Measurements from ENCODE around the gene SUSD5. TPM values are rescaled to one million over a fixed set of nuclear protein-coding genes. Genes with fewer than 3 reads are reported as not detected.

Gene SUSD5
- total RNA-seq, 2 experiments from 2014 or later, result not detected

DNA sequence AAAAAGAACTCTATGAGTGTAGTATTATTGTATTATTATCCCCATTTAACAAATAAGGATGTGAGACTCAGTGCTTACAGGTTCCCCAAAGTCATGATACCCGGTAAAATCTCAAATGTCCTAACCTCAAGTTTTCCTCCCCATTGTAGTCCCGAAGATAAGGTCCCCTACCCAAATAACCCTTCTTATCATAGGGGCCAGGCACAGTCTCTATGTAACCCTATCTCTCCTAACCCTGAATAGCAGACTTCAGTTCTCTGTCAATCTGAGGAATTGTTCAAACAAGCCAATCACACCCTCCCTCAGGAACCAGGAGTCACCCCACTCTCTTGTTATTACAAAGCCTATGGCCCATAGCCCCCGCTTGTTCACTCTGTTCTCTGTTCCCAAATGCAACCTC, 10.5 kb upstream of the SUSD5 start:
- Mint-ChIP-seq H3K4me1 (ENCODE audit: low read depth) (no peaks in the 10 kb centered on the region), H3K36me3 (ENCODE audit: low read depth) (no peaks in the 10 kb centered on the region), H3K9me3 (ENCODE audit: insufficient read depth) (no peaks in the 10 kb centered on the region), H3K27ac (no peak overlapping the region), H3K4me3 (no peak overlapping the region), H3K27me3 (ENCODE audit: low read depth) (peaks cover 15% of the 10 kb centered on the region)
- ChIA-PET POLR2A (no interaction called here), CTCF (no interaction called here)
- ATAC-seq (no peak), DNase-seq (no peak)

DNA sequence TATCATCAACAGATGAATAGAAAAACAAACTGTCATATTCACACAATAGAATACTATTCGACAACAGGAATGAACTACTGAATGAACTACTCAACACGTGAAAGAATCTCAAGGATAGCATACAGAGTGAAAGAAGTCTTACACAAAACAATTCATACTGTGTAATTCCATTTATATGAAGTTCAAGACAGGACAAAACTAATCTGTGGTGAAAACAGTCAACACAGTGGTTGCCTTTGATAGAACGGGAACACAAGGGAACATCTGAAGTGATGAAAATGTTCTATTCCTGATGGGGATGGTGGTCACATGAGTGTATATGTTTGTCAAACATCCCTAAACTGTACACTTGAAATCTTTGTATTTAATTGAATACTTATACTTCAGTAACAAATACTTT, 2.6 kb upstream of the SUSD5 start:
- H3K27me3 Mint-ChIP-seq (ENCODE audit: low read depth), result peaks cover 48% of the 10 kb centered on the region
- CTCF ChIA-PET, result no interaction called here
- DNase-seq (no peak), ATAC-seq (no peak)
- POLR2A ChIA-PET, result no interaction called here
- H3K4me1 Mint-ChIP-seq (ENCODE audit: low read depth), result peaks cover 4% of the 10 kb centered on the region
- H3K9me3 Mint-ChIP-seq (ENCODE audit: insufficient read depth), result no peaks in the 10 kb centered on the region
- H3K27ac Mint-ChIP-seq, result no peak overlapping the region
- H3K36me3 Mint-ChIP-seq (ENCODE audit: low read depth), result no peaks in the 10 kb centered on the region
- no peak overlapping the region for H3K4me3 Mint-ChIP-seq

DNA sequence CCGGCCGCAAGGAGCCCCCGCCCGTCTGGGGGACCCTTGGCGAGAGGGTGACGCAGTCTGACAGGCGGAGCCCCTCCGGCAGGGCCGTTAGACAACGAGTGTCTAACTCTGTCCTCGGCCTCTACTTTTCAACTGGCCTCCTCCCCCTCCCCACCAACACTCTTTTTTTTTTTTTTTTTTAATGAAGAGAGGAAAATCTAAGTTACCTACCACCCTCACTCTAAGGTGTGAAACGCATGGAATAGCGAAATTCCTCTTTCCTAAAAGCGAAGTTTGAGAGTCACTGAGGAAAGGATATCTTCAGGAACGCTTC, 521 bp upstream of the SUSD5 start:
- no peaks in the 10 kb centered on the region for H3K9me3 Mint-ChIP-seq (ENCODE audit: insufficient read depth)
- H3K27ac Mint-ChIP-seq, result no peak overlapping the region
- H3K36me3 Mint-ChIP-seq (ENCODE audit: low read depth), result no peaks in the 10 kb centered on the region
- DNase-seq (no peak), ATAC-seq (no peak)
- POLR2A ChIA-PET, result no interaction called here
- CTCF ChIA-PET, result no interaction called here
- H3K4me1 Mint-ChIP-seq (ENCODE audit: low read depth), result peaks cover 4% of the 10 kb centered on the region
- peaks cover 63% of the 10 kb centered on the region for H3K27me3 Mint-ChIP-seq (ENCODE audit: low read depth)
- no peak overlapping the region for H3K4me3 Mint-ChIP-seq

DNA sequence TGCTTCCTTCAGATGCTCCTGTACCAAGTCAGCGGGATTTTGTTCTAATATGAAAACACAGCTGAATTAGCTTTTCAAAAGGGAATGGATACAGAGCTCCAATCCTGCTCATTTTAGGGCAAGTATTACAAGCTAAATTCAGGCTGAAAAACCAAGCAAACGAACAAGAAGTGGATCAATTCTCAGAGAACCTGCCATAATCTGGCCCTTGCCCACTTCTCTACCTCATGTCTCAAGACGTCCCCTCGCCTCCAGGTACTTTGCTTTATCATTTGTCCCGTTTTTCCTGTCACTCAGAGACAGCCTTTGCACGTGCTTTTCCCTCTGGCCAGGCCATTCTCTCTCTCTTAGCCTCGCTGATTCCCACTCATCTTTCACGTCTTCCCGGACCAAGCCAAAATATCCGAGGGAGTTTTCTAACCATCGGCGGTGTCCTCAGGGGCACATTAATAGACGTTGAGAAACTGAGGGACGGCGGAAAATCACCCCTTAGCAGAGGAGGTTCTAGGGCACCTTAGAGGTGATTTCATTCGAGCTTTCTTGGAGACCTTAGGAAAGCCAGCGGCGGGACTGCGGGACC, 654 bp downstream of the SUSD5 start:
- POLR2A ChIA-PET, result no interaction called here
- H3K27me3 Mint-ChIP-seq (ENCODE audit: low read depth), result peaks cover 57% of the 10 kb centered on the region
- CTCF ChIA-PET, result interaction anchor here (1.0 kb wide), 1 partner anchor 86 kb away, joined by 3 read pairs; no protein-coding TSS in a partner anchor
- H3K4me1 Mint-ChIP-seq (ENCODE audit: low read depth), result peaks cover 4% of the 10 kb centered on the region
- no peak overlapping the region for H3K4me3 Mint-ChIP-seq
- DNase-seq, result no peak
- H3K27ac Mint-ChIP-seq, result no peak overlapping the region
- ATAC-seq, result no peak
- H3K9me3 Mint-ChIP-seq (ENCODE audit: insufficient read depth), result no peaks in the 10 kb centered on the region
- H3K36me3 Mint-ChIP-seq (ENCODE audit: low read depth), result no peaks in the 10 kb centered on the region

DNA sequence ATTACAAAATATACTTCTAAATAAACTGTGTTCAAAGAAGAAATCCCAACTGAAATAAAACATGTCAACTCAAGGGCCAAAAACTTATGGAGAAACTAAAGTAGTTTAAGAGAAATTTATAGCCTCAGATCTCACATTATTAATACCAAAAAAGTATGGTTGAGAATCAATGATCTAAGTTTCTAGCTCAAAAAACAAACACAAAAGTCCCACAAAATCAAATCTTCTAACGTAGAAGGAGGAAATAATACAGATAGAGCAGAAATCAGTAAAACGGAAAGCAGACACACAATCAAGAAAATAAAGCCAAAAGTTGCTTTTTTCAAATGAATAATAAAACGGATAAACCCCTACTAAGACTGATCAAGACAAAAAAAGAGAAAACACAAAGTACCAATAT, 2.9 kb downstream of the SUSD5 start:
- Mint-ChIP-seq H3K4me1 (ENCODE audit: low read depth) (peaks cover 4% of the 10 kb centered on the region), H3K4me3 (no peak overlapping the region), H3K27ac (no peak overlapping the region), H3K27me3 (ENCODE audit: low read depth) (peaks cover 55% of the 10 kb centered on the region), H3K36me3 (ENCODE audit: low read depth) (no peaks in the 10 kb centered on the region), H3K9me3 (ENCODE audit: insufficient read depth) (no peaks in the 10 kb centered on the region)
- POLR2A ChIA-PET, result no interaction called here
- DNase-seq, result no peak
- no peak for ATAC-seq
- CTCF ChIA-PET, result interaction anchor here (1.2 kb wide), 1 partner anchor 10 kb away, joined by 3 read pairs; no protein-coding TSS in a partner anchor

DNA sequence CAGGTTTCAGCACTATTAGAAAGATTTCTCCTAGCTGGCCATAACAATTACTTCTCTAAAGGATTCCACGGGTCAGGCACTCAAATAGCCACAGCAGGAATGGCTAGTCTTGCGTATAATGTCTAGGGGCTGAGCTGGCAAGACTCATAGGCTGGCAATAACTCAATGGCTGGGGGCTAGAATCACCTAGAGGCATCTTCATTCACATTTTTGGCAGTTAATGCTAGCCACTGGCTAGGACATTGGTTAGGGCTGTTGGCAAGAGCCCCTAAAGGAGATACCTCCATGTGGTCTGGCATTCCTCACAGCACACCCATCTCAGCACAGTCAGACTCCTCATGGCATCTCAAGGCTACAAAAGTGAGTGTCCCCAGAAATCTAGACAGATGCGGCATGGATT, 6.2 kb downstream of the SUSD5 start:
- Mint-ChIP-seq H3K9me3 (ENCODE audit: insufficient read depth) (no peaks in the 10 kb centered on the region), H3K4me1 (ENCODE audit: low read depth) (no peaks in the 10 kb centered on the region), H3K27ac (no peak overlapping the region), H3K27me3 (ENCODE audit: low read depth) (peaks cover 49% of the 10 kb centered on the region), H3K36me3 (ENCODE audit: low read depth) (no peaks in the 10 kb centered on the region), H3K4me3 (no peak overlapping the region)
- DNase-seq, result no peak
- POLR2A ChIA-PET, result no interaction called here
- ATAC-seq, result no peak
- CTCF ChIA-PET, result no interaction called here

DNA sequence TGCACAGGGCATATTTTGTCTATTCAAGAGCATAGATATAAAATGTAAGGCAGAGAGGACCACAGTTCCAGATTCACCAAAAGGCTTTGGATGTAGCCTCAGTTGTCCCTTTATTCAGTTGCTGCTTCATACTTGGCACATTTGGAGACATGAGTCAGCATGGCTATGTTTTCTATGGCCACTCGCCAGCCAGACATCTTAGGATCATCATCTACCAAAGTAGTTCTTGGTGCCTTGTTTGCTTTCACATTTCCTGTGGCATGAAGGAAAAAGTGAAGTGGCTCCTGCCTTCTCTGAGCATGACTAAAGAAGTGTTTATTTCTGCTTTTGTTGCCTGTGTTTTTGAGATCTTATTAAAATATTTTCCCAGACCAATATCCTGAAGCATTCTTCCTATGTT, 7.2 kb downstream of the SUSD5 start:
- ATAC-seq, result no peak
- CTCF ChIA-PET, result no interaction called here

DNA sequence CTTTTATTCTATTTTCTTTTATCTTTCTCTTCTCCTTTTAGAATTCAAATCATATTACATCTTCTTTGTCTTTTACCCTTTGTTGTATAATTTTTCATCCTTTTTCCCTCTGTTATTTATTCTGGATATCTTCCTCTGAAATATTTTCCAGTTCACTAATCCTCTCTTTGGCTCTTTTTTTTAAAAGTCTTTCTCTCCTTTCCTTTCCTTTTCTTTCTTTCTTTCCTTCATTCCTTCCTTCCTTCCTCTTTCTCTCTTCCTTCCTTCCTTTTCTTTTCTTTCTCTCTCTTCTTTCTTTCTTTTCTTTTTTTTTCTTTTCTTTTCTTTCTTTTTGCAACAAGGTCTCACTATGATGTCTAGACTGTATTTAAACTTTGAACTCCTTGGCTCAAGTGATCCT, 9.3 kb downstream of the SUSD5 start:
- Mint-ChIP-seq H3K9me3 (ENCODE audit: insufficient read depth) (no peaks in the 10 kb centered on the region), H3K27me3 (ENCODE audit: low read depth) (peaks cover 23% of the 10 kb centered on the region)
- CTCF ChIA-PET, result no interaction called here

More for the DNA sequence above, 7.2 kb downstream of the SUSD5 start:
- POLR2A ChIA-PET, result no interaction called here
- Mint-ChIP-seq H3K4me3 (no peak overlapping the region), H3K4me1 (ENCODE audit: low read depth) (no peaks in the 10 kb centered on the region), H3K36me3 (ENCODE audit: low read depth) (no peaks in the 10 kb centered on the region), H3K9me3 (ENCODE audit: insufficient read depth) (no peaks in the 10 kb centered on the region), H3K27me3 (ENCODE audit: low read depth) (peaks cover 42% of the 10 kb centered on the region), H3K27ac (no peak overlapping the region)
- DNase-seq, result no peak

DNA sequence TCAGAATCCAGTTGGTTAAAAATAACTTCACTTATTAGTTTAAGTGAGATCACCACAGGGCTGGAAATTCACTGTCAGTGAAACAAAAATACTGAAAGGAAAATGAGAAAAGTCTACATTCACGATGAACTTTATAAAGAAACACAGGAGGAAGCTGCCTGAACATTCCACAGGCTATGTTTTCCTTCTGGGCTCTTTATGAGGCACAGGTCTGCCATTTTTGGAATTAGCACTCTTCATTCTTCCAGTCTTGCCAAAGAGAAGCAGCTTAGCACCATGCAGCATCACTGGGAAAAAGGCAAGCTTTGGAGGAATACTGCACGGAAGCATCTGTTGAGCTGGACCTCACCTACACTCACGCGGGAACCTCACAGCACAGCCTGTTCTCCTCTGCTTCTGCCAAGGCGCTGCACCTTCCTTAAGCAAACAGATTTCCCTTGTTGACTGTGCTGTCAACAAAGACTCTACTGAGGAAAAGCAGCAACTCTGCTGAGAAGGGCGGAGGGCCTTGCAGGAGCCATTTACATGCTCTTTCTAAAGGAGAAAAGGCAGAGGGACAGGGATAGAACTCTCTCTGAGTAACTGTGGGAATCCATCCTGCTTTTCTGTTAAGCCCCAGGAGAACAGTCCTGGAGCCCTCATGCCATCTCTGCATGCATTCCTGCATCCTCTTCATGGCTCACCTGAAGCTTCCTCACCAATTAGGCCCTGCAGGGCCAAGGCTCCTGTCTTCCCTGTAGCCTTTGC, 15.7 kb downstream of the SUSD5 start:
- POLR2A ChIA-PET, result no interaction called here
- no peak for ATAC-seq

More for the DNA sequence above, 9.3 kb downstream of the SUSD5 start:
- no peak overlapping the region for H3K27ac Mint-ChIP-seq
- H3K4me1 Mint-ChIP-seq (ENCODE audit: low read depth), result no peaks in the 10 kb centered on the region
- ATAC-seq (no peak), DNase-seq (no peak)
- POLR2A ChIA-PET, result no interaction called here
- no peak overlapping the region for H3K4me3 Mint-ChIP-seq
- H3K36me3 Mint-ChIP-seq (ENCODE audit: low read depth), result no peaks in the 10 kb centered on the region

DNA sequence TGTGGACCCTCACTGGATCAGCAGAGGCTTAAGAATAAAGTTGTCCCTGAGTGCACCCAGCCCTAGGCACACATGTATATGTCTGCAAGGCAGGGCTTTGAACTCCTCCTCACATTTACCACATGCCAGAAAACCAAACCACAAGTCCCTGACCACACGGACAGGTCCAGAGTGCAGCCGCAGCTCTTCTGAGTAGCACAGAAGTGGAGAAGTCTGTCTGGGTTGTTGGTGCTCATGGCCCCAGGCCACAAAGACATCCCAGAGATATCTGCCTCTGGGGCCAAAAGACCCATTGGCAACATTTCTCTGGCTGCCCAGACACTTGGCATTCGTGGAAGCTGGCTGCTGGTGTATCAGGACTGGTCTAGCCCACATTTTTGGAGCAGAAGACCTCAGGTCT, 17.4 kb downstream of the SUSD5 start:
- H3K4me3 Mint-ChIP-seq, result no peak overlapping the region
- ATAC-seq (no peak), DNase-seq (no peak)
- H3K27me3 Mint-ChIP-seq (ENCODE audit: low read depth), result peaks cover 2% of the 10 kb centered on the region
- H3K4me1 Mint-ChIP-seq (ENCODE audit: low read depth), result no peaks in the 10 kb centered on the region
- H3K9me3 Mint-ChIP-seq (ENCODE audit: insufficient read depth), result no peaks in the 10 kb centered on the region
- ChIA-PET POLR2A (no interaction called here), CTCF (interaction anchor here (1.1 kb wide), 1 partner anchor 70 kb away, joined by 3 read pairs; no protein-coding TSS in a partner anchor)
- no peaks in the 10 kb centered on the region for H3K36me3 Mint-ChIP-seq (ENCODE audit: low read depth)
- H3K27ac Mint-ChIP-seq, result no peak overlapping the region

More for the DNA sequence above, 15.7 kb downstream of the SUSD5 start:
- Mint-ChIP-seq H3K9me3 (ENCODE audit: insufficient read depth) (no peaks in the 10 kb centered on the region), H3K27ac (no peak overlapping the region), H3K27me3 (ENCODE audit: low read depth) (peaks cover 4% of the 10 kb centered on the region), H3K4me3 (no peak overlapping the region), H3K36me3 (ENCODE audit: low read depth) (no peaks in the 10 kb centered on the region), H3K4me1 (ENCODE audit: low read depth) (no peaks in the 10 kb centered on the region)
- no peak for DNase-seq
- CTCF ChIA-PET, result no interaction called here

DNA sequence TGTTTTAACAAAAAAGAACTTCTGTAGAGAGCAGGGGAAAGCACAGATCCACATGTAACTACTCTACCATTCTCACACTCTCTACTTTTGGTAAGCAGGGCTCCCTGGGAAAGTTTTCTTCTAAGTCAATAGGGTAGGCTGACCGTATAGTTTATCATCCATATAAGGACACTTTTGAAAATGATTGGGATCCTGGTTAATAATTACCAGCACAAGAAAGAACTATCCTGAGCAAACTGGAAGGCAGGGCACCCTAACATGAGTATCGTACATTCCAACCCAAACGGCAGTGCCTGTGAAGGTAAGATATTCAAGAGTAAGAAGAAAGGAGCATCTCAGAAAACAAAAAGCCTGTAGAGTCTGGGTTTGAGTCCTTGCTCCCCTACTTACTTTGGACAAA, 22.1 kb downstream of the SUSD5 start:
- H3K36me3 Mint-ChIP-seq (ENCODE audit: low read depth), result no peaks in the 10 kb centered on the region
- H3K27ac Mint-ChIP-seq, result no peak overlapping the region
- no peaks in the 10 kb centered on the region for H3K9me3 Mint-ChIP-seq (ENCODE audit: insufficient read depth)
- ChIA-PET POLR2A (no interaction called here), CTCF (interaction anchor here (1.8 kb wide), 1 partner anchor 65 kb away, joined by 5 read pairs; no protein-coding TSS in a partner anchor)
- no peak overlapping the region for H3K4me3 Mint-ChIP-seq
- H3K4me1 Mint-ChIP-seq (ENCODE audit: low read depth), result no peaks in the 10 kb centered on the region
- ATAC-seq (no peak), DNase-seq (no peak)
- H3K27me3 Mint-ChIP-seq (ENCODE audit: low read depth), result peaks cover 5% of the 10 kb centered on the region

DNA sequence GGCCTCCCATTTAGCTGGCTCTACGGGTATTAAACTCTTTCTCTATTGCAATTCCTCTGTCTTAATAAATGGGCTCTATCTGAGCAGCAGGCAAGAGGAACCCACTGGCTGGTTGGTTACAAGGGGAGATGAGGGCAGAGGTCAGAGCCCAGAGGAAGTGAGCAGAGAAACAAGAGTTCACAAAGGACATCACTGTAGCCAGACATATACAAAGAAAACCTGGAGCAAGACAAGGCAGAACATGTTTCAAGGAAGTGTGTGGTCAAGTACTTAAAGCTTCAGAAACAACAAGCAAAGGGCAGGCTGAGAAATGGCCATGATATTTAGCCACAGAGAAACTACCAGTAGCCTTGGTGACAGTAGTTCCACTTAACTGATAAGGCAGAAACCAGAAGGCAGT, 24.3 kb downstream of the SUSD5 start:
- H3K27ac Mint-ChIP-seq, result no peak overlapping the region
- POLR2A ChIA-PET, result no interaction called here
- no peaks in the 10 kb centered on the region for H3K9me3 Mint-ChIP-seq (ENCODE audit: insufficient read depth)
- H3K4me3 Mint-ChIP-seq, result no peak overlapping the region
- ATAC-seq (no peak), DNase-seq (no peak)
- CTCF ChIA-PET, result interaction anchor here (1.1 kb wide), 1 partner anchor 63 kb away, joined by 3 read pairs; no protein-coding TSS in a partner anchor
- peaks cover 5% of the 10 kb centered on the region for H3K27me3 Mint-ChIP-seq (ENCODE audit: low read depth)
- H3K36me3 Mint-ChIP-seq (ENCODE audit: low read depth), result no peaks in the 10 kb centered on the region
- H3K4me1 Mint-ChIP-seq (ENCODE audit: low read depth), result no peaks in the 10 kb centered on the region

DNA sequence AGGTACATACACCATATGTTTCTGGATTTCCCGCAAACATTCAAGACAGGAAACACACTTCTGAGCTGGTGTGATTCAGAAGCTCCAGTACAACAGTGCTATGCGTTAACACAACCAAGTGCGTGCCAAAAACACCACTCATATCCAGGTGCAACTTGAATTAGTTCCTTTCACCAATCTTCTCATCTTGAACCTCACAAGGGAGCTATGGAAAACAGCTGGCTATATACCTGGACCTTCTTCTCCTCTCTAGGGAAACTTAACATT, 31.3 kb downstream of the SUSD5 start:
- Mint-ChIP-seq H3K27ac (no peak overlapping the region), H3K4me3 (no peak overlapping the region), H3K9me3 (ENCODE audit: insufficient read depth) (no peaks in the 10 kb centered on the region), H3K27me3 (ENCODE audit: low read depth) (peaks cover 15% of the 10 kb centered on the region), H3K36me3 (ENCODE audit: low read depth) (no peaks in the 10 kb centered on the region), H3K4me1 (ENCODE audit: low read depth) (no peaks in the 10 kb centered on the region)
- ChIA-PET POLR2A (no interaction called here), CTCF (interaction anchor here (0.6 kb wide), 1 partner anchor 248 kb away, joined by 5 read pairs; no protein-coding TSS in a partner anchor)
- DNase-seq (no peak), ATAC-seq (no peak)
